GM12878 (cell line): ENCODE results near the gene CAPZB. TPM values are rescaled to one million over a fixed set of nuclear protein-coding genes. Genes with fewer than 3 reads are reported as not detected.

Experiments used
- BHLHE40 ChIP-seq, 2 experiments: fragments of 450-650 bp in 1 of 2; IDR thresholded peaks; 2 replicates each; pipeline ENCODE4 v1.6.1; 2011 to 2017; ENCODE audit warnings: low read depth in 2 of 2, borderline replicate concordance in 1 of 2, improper control_type of control experiment in 1 of 2, low read length in 1 of 2, mild to moderate bottlenecking in 1 of 2
- CEBPB ChIP-seq, 2 experiments: fragments of 150-350 bp in 1 of 2; IDR thresholded peaks; 2 replicates each; pipeline ENCODE4 v1.6.1; 2012 to 2014; ENCODE audit warnings: low read depth in 2 of 2, low read length in 2 of 2, borderline replicate concordance in 1 of 2, inconsistent platforms in 1 of 2
- EED ChIP-seq: sonication (generic); IDR thresholded peaks from 2 replicates; pipeline ENCODE4 v1.6.1; 2016; ENCODE audit warnings: antibody characterized with exemption, low read depth
- FOS ChIP-seq: IDR thresholded peaks from 3 replicates; pipeline ENCODE4 v1.6.1; 2011; ENCODE audit warnings: borderline replicate concordance; ENCODE audit not compliant: insufficient read length; ENCODE audit errors: extremely low read depth
- HCFC1 ChIP-seq: fragments of 150-350 bp; IDR thresholded peaks from 2 replicates; pipeline ENCODE4 v1.6.1; 2014; ENCODE audit warnings: low read length
- JUND ChIP-seq: IDR thresholded peaks from 2 replicates; pipeline ENCODE4 v1.6.1; 2012; ENCODE audit warnings: low read depth, mild to moderate bottlenecking, low read length, improper control_type of control experiment, moderate library complexity
- KAT2A ChIP-seq: conservative IDR thresholded peaks from 2 replicates; pipeline ENCODE4 v1.6.1; 2011; ENCODE audit warnings: low read depth, low read length; ENCODE audit not compliant: control insufficient read depth
- KLF5 ChIP-seq: fragments of 450-650 bp; IDR thresholded peaks from 2 replicates; pipeline ENCODE4 v1.6.1; 2014; ENCODE audit warnings: mild to moderate bottlenecking; ENCODE audit not compliant: partially characterized antibody
- SRF ChIP-seq, 2 experiments: IDR thresholded peaks; 2 replicates each; pipeline ENCODE4 v1.6.1; 2011; ENCODE audit warnings: low read depth in 2 of 2, low read length in 2 of 2, mild to moderate bottlenecking in 1 of 2, moderate library complexity in 1 of 2
- TARDBP ChIP-seq: IDR thresholded peaks from 2 replicates; pipeline ENCODE4 v1.6.1; 2016; ENCODE audit warnings: borderline replicate concordance
- TCF12 ChIP-seq: IDR thresholded peaks from 2 replicates; pipeline ENCODE4 v1.6.1; 2011; ENCODE audit warnings: low read depth, mild to moderate bottlenecking, low read length
- TCF7 ChIP-seq: IDR thresholded peaks from 2 replicates; pipeline ENCODE4 v1.6.1; 2014; ENCODE audit warnings: antibody characterized with exemption, borderline replicate concordance
- YY1 ChIP-seq: IDR thresholded peaks from 2 replicates; pipeline ENCODE4 v1.6.1; 2011; ENCODE audit warnings: low read depth, mild to moderate bottlenecking, low read length
- ZZZ3 ChIP-seq: IDR thresholded peaks from 2 replicates; pipeline ENCODE4 v1.6.1; 2011; ENCODE audit warnings: low read depth; ENCODE audit not compliant: control insufficient read depth, insufficient read length
- polyA plus RNA-seq, 11 experiments: library from polyadenylated mRNA; depleted of rRNA in 4 of 11; unstranded in 6 of 11; stranded (reverse) in 5 of 11; fragments of >200 nt; fragmentation: Nextera tagmentation in 4 of 11; fragmentation: Illumina TruSeq in 1 of 11; extraction: Ambion mirVana in 4 of 11; extraction: Trizol in 1 of 11; gene quantifications; 1 replicate in 1 of 11; 2 replicates in 10 of 11; pipeline versions ENCODE4 v1.2.1 to v1.2.3, GENCODE V29; 2011 to 2016; ENCODE audit warnings: inconsistent platforms in 2 of 11, missing spikeins in 2 of 11, low read depth in 1 of 11
- total RNA-seq, 4 experiments: library from RNA; depleted of rRNA in 3 of 4; stranded (reverse); fragments of >200 nt in 3 of 4; fragmentation: Illumina TruSeq in 1 of 4; extraction: Trizol in 1 of 4; gene quantifications; 2 replicates each; pipeline versions ENCODE4 v1.2.1 to v1.2.3, GENCODE V29; 2013 to 2021
- TF ChIP-seq, protein P1 (sequence below): fragments of 450-650 bp; formaldehyde crosslinking; IDR thresholded peaks from 2 replicates; pipeline ENCODE4 v1.4.0; 2022; ENCODE audit warnings: mild to moderate bottlenecking, moderate library complexity
- TF ChIP-seq, protein P2 (sequence below), 3 experiments: IDR thresholded peaks in 2 of 3; conservative IDR thresholded peaks in 1 of 3; 2 replicates each; pipeline ENCODE4 v1.5.1; 2011; ENCODE audit warnings: low read depth in 3 of 3, low read length in 3 of 3, mild to moderate bottlenecking in 3 of 3, control low read depth in 2 of 3, moderate library complexity in 2 of 3, inconsistent platforms in 1 of 3, mixed read lengths in 1 of 3; ENCODE audit not compliant: control insufficient read depth in 2 of 3, insufficient read depth in 1 of 3; ENCODE audit errors: extremely low read depth in 1 of 3
- TF ChIP-seq, protein P3 (sequence below): fragments of 450-650 bp; IDR thresholded peaks from 2 replicates; pipeline ENCODE4 v1.6.1; 2016; ENCODE audit warnings: mild to moderate bottlenecking
- TF ChIP-seq, protein P4 (sequence below): fragments of 450-650 bp; IDR thresholded peaks from 2 replicates; pipeline ENCODE4 v1.6.1; 2017; ENCODE audit warnings: antibody characterized with exemption, mild to moderate bottlenecking, moderate library complexity

CAPZB gene
- total and polyA plus RNA-seq, 10 of the 15 experiments (the other 5 are each of a cell fraction or from before 2014, with no cell fraction given), result 104 to 454 (median 213) TPM

GRCh38 chr1:19312782-19313635, 172.3 kb downstream of the CAPZB start (continued):
- no peak for TF ChIP-seq CEBPB (IDR thresholded peaks at IDR 0.05; ENCODE audit: borderline replicate concordance in 1 of 2, low read depth in 2 of 2, low read length in 2 of 2)
- TF ChIP-seq TCF7, result no peak
- TF ChIP-seq ZZZ3, result no peak
- TF ChIP-seq, protein P1, sequence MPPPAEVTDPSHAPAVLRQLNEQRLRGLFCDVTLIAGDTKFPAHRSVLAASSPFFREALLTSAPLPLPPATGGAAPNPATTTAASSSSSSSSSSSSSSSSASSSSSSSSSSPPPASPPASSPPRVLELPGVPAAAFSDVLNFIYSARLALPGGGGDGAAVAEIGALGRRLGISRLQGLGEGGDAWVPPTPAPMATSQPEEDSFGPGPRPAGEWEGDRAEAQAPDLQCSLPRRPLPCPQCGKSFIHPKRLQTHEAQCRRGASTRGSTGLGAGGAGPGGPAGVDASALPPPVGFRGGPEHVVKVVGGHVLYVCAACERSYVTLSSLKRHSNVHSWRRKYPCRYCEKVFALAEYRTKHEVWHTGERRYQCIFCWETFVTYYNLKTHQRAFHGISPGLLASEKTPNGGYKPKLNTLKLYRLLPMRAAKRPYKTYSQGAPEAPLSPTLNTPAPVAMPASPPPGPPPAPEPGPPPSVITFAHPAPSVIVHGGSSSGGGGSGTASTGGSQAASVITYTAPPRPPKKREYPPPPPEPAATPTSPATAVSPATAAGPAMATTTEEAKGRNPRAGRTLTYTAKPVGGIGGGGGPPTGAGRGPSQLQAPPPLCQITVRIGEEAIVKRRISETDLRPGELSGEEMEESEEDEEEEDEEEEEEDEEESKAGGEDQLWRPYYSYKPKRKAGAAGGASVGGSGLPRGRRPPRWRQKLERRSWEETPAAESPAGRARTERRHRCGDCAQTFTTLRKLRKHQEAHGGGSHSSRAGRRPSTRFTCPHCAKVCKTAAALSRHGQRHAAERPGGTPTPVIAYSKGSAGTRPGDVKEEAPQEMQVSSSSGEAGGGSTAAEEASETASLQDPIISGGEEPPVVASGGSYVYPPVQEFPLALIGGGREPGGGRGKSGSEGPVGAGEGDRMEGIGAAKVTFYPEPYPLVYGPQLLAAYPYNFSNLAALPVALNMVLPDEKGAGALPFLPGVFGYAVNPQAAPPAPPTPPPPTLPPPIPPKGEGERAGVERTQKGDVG (CRISPR knock-in tag), result no peak
- TF ChIP-seq JUND, result no peak
- no peak for TF ChIP-seq KAT2A
- TF ChIP-seq, protein P2, sequence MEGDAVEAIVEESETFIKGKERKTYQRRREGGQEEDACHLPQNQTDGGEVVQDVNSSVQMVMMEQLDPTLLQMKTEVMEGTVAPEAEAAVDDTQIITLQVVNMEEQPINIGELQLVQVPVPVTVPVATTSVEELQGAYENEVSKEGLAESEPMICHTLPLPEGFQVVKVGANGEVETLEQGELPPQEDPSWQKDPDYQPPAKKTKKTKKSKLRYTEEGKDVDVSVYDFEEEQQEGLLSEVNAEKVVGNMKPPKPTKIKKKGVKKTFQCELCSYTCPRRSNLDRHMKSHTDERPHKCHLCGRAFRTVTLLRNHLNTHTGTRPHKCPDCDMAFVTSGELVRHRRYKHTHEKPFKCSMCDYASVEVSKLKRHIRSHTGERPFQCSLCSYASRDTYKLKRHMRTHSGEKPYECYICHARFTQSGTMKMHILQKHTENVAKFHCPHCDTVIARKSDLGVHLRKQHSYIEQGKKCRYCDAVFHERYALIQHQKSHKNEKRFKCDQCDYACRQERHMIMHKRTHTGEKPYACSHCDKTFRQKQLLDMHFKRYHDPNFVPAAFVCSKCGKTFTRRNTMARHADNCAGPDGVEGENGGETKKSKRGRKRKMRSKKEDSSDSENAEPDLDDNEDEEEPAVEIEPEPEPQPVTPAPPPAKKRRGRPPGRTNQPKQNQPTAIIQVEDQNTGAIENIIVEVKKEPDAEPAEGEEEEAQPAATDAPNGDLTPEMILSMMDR (IDR thresholded peaks at IDR 0.05 in 2 of 3, conservative IDR thresholded peaks at IDR 0.05 in 1 of 3; ENCODE audit: control insufficient read depth in 2 of 3, extremely low read depth in 1 of 3, insufficient read depth in 1 of 3, low read depth in 3 of 3, low read length in 3 of 3), result no peak
- TF ChIP-seq EED, result 0 out of 2 replicates have a peak, but pooled peaks have one; percentile 14
- TF ChIP-seq TARDBP, result 0 out of 2 replicates have a peak, but pooled peaks have one; percentile 8
- TF ChIP-seq KLF5, result no peak
- no peak for TF ChIP-seq SRF (IDR thresholded peaks at IDR 0.05; ENCODE audit: low read depth in 2 of 2, low read length in 2 of 2)
- TF ChIP-seq, protein P3, sequence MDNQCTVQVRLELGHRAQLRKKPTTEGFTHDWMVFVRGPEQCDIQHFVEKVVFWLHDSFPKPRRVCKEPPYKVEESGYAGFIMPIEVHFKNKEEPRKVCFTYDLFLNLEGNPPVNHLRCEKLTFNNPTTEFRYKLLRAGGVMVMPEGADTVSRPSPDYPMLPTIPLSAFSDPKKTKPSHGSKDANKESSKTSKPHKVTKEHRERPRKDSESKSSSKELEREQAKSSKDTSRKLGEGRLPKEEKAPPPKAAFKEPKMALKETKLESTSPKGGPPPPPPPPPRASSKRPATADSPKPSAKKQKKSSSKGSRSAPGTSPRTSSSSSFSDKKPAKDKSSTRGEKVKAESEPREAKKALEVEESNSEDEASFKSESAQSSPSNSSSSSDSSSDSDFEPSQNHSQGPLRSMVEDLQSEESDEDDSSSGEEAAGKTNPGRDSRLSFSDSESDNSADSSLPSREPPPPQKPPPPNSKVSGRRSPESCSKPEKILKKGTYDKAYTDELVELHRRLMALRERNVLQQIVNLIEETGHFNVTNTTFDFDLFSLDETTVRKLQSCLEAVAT, result peak; percentile 63
- no peak for TF ChIP-seq BHLHE40 (IDR thresholded peaks at IDR 0.05; ENCODE audit: borderline replicate concordance in 1 of 2, low read depth in 2 of 2, low read length in 1 of 2)
- no peak for TF ChIP-seq YY1
- no peak for TF ChIP-seq HCFC1
- TF ChIP-seq TCF12, result no peak
- TF ChIP-seq, protein P4, sequence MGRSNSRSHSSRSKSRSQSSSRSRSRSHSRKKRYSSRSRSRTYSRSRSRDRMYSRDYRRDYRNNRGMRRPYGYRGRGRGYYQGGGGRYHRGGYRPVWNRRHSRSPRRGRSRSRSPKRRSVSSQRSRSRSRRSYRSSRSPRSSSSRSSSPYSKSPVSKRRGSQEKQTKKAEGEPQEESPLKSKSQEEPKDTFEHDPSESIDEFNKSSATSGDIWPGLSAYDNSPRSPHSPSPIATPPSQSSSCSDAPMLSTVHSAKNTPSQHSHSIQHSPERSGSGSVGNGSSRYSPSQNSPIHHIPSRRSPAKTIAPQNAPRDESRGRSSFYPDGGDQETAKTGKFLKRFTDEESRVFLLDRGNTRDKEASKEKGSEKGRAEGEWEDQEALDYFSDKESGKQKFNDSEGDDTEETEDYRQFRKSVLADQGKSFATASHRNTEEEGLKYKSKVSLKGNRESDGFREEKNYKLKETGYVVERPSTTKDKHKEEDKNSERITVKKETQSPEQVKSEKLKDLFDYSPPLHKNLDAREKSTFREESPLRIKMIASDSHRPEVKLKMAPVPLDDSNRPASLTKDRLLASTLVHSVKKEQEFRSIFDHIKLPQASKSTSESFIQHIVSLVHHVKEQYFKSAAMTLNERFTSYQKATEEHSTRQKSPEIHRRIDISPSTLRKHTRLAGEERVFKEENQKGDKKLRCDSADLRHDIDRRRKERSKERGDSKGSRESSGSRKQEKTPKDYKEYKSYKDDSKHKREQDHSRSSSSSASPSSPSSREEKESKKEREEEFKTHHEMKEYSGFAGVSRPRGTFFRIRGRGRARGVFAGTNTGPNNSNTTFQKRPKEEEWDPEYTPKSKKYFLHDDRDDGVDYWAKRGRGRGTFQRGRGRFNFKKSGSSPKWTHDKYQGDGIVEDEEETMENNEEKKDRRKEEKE, result no peak
- no peak for TF ChIP-seq FOS
